ENCODE data around the gene PDLIM5. TPM values are rescaled to one million over a fixed set of nuclear protein-coding genes. Genes with fewer than 3 reads are reported as not detected.

The PDLIM5 gene
- total RNA-seq, 2 donors from 2014 or later, result 115 to 228 TPM

DNA sequence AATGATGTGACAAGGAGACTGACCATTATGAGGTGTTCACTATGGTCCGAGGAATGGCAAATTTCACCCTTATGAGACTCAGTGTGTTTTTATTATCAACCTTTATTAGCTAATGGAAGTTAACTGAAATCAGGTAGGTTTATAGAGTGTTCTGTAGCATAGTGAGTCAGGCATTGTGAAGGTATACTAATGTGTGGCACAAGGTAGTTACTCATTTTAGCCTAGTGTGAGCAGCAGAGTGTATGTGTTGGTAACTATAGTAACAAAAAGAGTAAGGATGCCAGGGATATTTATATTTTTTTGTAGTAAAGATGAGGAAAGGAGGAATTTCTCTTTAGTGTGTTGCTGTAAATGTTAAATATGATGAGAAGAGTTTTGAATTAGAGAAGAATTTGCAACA lies 12.0 kb downstream of the PDLIM5 start:
- H3K4me3 ChIP-seq, result no peak overlapping the region
- WGBS, result 82% methylated on average over 1 of the region's 1 CpG

DNA sequence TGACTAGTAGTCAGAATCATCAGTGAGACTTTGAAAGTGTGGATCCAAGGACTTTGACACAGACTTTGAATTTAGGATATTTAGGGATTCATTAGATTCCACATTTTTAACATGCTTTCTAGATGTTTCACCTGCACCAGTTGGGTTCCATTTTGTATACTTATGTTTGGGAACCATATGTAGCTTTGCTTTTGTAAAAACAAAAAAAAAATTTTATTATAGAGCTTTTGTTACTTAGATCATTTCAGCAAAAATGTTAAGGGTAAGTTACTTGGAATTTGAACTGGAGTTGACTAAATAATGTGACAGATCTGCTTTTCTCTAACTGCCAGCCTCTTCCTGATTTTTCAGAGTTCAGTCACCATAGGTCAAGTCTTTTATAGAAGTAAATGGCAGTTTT lies 14.6 kb downstream of the PDLIM5 start:
- Histone ChIP-seq H3K27me3 (replicated peaks; ENCODE audit: insufficient read depth) (no peaks in the 10 kb centered on the region), H3K4me3 (no peak overlapping the region), H3K4me1 (replicated peaks) (peaks cover 2% of the 10 kb centered on the region), H3K36me3 (no peaks in the 10 kb centered on the region), H3K9me3 (no peaks in the 10 kb centered on the region), H3K27ac (no peak overlapping the region)
- intact Hi-C loops (cut with DNase I), result no loop called here
- DNase-seq (ENCODE audit: low spot score), result no peak
- TF ChIP-seq POLR2A (IDR thresholded peaks at IDR 0.05), result no peak
- no peak for TF ChIP-seq POLR2AphosphoS5 (IDR thresholded peaks at IDR 0.05)
- TF ChIP-seq, protein P1, sequence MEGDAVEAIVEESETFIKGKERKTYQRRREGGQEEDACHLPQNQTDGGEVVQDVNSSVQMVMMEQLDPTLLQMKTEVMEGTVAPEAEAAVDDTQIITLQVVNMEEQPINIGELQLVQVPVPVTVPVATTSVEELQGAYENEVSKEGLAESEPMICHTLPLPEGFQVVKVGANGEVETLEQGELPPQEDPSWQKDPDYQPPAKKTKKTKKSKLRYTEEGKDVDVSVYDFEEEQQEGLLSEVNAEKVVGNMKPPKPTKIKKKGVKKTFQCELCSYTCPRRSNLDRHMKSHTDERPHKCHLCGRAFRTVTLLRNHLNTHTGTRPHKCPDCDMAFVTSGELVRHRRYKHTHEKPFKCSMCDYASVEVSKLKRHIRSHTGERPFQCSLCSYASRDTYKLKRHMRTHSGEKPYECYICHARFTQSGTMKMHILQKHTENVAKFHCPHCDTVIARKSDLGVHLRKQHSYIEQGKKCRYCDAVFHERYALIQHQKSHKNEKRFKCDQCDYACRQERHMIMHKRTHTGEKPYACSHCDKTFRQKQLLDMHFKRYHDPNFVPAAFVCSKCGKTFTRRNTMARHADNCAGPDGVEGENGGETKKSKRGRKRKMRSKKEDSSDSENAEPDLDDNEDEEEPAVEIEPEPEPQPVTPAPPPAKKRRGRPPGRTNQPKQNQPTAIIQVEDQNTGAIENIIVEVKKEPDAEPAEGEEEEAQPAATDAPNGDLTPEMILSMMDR (IDR thresholded peaks at IDR 0.05), result no peak

More for the DNA sequence above, 12.0 kb downstream of the PDLIM5 start:
- DNase-seq (ENCODE audit: low spot score), result no peak
- Histone ChIP-seq H3K27ac (no peak overlapping the region), H3K9me3 (no peaks in the 10 kb centered on the region), H3K36me3 (no peaks in the 10 kb centered on the region), H3K4me1 (replicated peaks) (peaks cover 2% of the 10 kb centered on the region), H3K27me3 (replicated peaks; ENCODE audit: insufficient read depth) (no peaks in the 10 kb centered on the region)
- TF ChIP-seq, protein P1 (IDR thresholded peaks at IDR 0.05), result no peak
- no peak for TF ChIP-seq POLR2A (IDR thresholded peaks at IDR 0.05)
- TF ChIP-seq POLR2AphosphoS5 (IDR thresholded peaks at IDR 0.05), result no peak
- intact Hi-C loops (cut with DNase I), result no loop called here

GRCh38 chr4:94466923-94467322 lies 15.2 kb downstream of the PDLIM5 start:
- TF ChIP-seq, protein P1 (IDR thresholded peaks at IDR 0.05), result no peak
- TF ChIP-seq POLR2A (IDR thresholded peaks at IDR 0.05) (no peak), POLR2AphosphoS5 (IDR thresholded peaks at IDR 0.05) (no peak)
- Histone ChIP-seq H3K27ac (no peak overlapping the region), H3K36me3 (no peaks in the 10 kb centered on the region), H3K27me3 (replicated peaks; ENCODE audit: insufficient read depth) (no peaks in the 10 kb centered on the region), H3K4me1 (replicated peaks) (peaks cover 2% of the 10 kb centered on the region), H3K4me3 (no peak overlapping the region), H3K9me3 (no peaks in the 10 kb centered on the region)
- no peak for DNase-seq (ENCODE audit: low spot score)
- 76% methylated on average over 2 of the region's 2 CpGs for WGBS
- intact Hi-C loops (cut with DNase I), result no loop called here

DNA sequence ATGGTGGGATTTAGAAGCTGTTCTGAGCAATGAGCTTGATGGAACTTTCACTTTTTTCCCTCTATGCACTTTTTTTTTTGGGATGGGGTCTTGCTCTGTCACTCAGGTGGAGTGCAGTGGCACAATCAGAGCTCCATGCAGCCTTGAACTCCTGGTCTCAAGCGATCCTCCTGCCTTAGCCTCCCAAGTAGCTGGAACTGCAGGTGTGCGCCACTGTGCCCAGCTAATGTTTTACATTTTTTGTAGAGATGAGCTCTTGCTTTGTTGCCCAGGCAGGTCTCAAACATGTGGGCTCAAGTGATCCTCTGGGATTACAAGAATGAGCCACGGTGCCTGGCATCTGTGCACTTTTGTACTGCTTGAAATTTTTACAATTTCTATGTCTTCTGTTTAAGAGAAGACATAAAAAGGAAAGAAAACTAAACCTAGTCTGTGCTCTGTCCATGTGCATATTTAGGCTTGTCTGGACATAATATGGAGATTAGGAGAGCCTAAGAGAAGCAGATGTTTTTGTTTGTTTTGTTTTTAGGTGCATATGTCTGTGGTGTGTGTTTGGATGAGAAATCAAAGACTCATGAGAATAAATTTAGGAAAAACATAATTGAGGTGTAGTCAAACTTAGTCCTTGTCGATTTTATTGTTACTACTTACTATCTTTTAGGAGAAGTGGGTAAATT lies 16.5 kb downstream of the PDLIM5 start:
- TF ChIP-seq, protein P1 (IDR thresholded peaks at IDR 0.05), result no peak
- TF ChIP-seq POLR2AphosphoS5 (IDR thresholded peaks at IDR 0.05), result no peak
- TF ChIP-seq POLR2A (IDR thresholded peaks at IDR 0.05), result no peak
- no peaks in the 10 kb centered on the region for H3K36me3 ChIP-seq
- DNase-seq (ENCODE audit: low spot score), result no peak
- no peaks in the 10 kb centered on the region for H3K27me3 ChIP-seq (replicated peaks; ENCODE audit: insufficient read depth)
- no peak overlapping the region for H3K27ac ChIP-seq
- no peak overlapping the region for H3K4me3 ChIP-seq
- 85% methylated on average over 4 of the region's 4 CpGs for WGBS
- intact Hi-C loops (cut with DNase I), result no loop called here
- peaks cover 2% of the 10 kb centered on the region for H3K4me1 ChIP-seq (replicated peaks)
- no peaks in the 10 kb centered on the region for H3K9me3 ChIP-seq

DNA sequence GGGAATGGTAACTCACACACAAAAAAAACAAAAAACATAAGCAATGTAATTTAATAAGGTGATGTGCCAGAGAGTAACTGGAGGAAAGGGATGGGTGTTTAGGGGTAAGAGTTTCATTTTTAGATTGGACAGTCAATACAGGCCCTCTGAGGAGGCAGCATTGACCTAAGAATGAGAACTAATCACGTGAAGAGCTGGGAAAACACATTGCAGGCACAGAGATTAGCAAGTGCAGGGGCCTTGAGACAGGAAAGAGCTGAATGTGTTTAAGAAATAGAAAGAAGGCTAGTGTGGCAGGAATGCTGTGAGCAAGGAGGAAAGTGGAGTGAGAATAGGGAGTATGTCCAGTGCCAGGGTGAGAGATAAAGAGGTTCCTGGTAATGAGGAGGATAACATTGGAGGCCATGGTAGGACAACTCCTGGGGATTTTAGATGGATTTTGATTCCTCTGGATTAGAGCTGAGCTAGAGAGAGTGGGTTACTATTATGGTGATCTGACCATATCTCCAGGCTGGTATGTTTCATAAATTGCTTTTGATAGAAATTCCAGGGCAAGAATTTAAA lies 17.6 kb downstream of the PDLIM5 start:
- no peak for DNase-seq (ENCODE audit: low spot score)
- Histone ChIP-seq H3K36me3 (no peaks in the 10 kb centered on the region), H3K9me3 (no peaks in the 10 kb centered on the region), H3K4me1 (replicated peaks) (peaks cover 2% of the 10 kb centered on the region), H3K27me3 (replicated peaks; ENCODE audit: insufficient read depth) (no peaks in the 10 kb centered on the region), H3K27ac (no peak overlapping the region), H3K4me3 (no peak overlapping the region)
- WGBS, result 81% methylated on average over 1 of the region's 1 CpG
- TF ChIP-seq POLR2AphosphoS5 (IDR thresholded peaks at IDR 0.05) (no peak), POLR2A (IDR thresholded peaks at IDR 0.05) (no peak)
- TF ChIP-seq, protein P1 (IDR thresholded peaks at IDR 0.05), result no peak
- intact Hi-C loops (cut with DNase I), result no loop called here

Measured in prostate gland (tissue), 2 donors.